ENCODE results near the gene RMND1.

RMND1 gene

GRCh38 chr6:151391471-151392413, 60.2 kb downstream of the RMND1 start, which contains the start of gene ZBTB2:
Gene ZBTB2, minus strand, starts transcription at chr6:151391559. Its CDS starts 17,922 bp downstream, at chr6:151373637.
- FAIRE-seq: no peak
- no peak for TF ChIP-seq CTCF (IDR thresholded peaks at IDR 0.05; ENCODE audit: insufficient read depth, missing control alignments)
- no peak for DNase-seq (ENCODE audit: insufficient read length, low spot score)

DNA sequence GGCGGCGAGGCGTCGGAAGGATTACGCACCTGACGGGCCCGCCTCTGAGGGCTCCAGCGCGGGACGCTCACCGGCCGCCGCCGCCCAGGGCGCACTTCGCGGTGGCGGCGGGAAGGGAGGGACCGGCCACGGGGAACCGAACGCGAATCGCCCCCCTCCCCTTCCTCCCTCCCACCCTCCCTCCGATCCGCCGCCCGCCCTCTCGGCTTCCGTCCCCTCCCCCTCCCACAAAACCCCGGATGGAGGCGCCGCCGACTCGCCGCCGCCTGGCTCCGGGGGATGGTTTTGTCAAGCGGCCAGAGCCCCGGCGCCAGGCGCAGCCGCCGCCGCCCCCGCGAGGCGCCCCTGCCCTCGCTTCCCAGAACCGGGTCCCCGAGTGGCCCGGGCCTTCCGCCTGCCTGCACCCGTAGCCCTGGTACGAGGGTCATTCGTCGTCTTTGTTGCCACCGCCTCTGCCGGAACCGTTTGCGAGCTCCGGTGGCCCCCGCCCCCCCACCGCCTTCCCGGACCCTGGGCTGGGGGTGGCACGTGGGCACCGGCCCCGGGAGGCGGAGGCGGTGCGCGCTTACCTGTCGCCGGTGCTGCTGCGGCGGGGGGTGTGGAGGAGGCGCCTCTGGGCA, 61.0 kb downstream of the RMND1 start:
- no peak for DNase-seq (ENCODE audit: insufficient read length, low spot score)
- no peak for FAIRE-seq
- TF ChIP-seq CTCF (IDR thresholded peaks at IDR 0.05; ENCODE audit: insufficient read depth, missing control alignments): no peak

DNA sequence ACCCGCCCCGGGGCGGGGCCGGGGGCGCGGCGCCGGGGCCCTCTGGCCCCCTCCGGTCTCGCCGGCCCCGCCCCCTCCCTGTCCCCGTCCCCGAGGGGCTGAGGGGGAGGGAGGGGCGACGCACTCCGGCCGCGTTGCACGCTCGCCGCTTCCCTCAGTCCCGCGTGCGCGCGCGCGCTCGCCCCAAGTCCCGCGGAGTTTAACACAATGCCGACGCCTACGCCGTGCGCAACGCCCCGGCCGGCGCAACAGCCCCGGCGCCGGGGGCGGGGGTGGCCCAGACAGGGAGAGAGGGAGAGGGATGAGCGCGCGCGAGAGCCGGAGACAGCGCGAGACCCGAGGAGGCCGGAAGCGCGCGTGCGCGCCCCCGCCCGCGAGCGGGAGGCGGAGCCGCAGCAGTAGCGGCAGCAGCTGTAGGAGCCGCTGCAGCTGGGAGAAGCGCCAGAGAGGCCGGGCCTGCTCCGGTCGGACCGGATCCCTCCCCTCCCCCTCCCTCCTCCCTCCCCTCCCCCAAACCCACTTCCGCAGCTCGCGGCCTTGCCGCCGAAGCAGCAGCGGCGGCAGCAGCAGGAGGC, 61.6 kb downstream of the RMND1 start:
- FAIRE-seq (no peak), DNase-seq (ENCODE audit: insufficient read length, low spot score) (peak; percentile 69)
- TF ChIP-seq CTCF (IDR thresholded peaks at IDR 0.05; ENCODE audit: insufficient read depth, missing control alignments): no peak

- DNase-seq (ENCODE audit: insufficient read length, low spot score) (no peak), FAIRE-seq (no peak)
- TF ChIP-seq CTCF (IDR thresholded peaks at IDR 0.05; ENCODE audit: insufficient read depth, missing control alignments): no peak
Observed at GRCh38 chr6:151389618-151390275, 62.2 kb downstream of the RMND1 start.

- FAIRE-seq: no peak
- TF ChIP-seq CTCF (IDR thresholded peaks at IDR 0.05; ENCODE audit: insufficient read depth, missing control alignments): no peak
- DNase-seq (ENCODE audit: insufficient read length, low spot score): no peak
Observed at GRCh38 chr6:151388997-151389617, 62.8 kb downstream of the RMND1 start.

- DNase-seq (ENCODE audit: insufficient read length, low spot score): no peak
Observed at GRCh38 chr6:151388236-151388635, 63.7 kb downstream of the RMND1 start.

More at GRCh38 chr6:151388236-151388635, 63.7 kb downstream of the RMND1 start:
- FAIRE-seq: no peak
- no peak for TF ChIP-seq CTCF (IDR thresholded peaks at IDR 0.05; ENCODE audit: insufficient read depth, missing control alignments)
